RWPE1 (cell line): Measurements from ENCODE around the gene PTPN7.

Source experiments
- CTCF ChIA-PET: fragments of 350-600 bp; sonication (Branson Sonifier 250); formaldehyde crosslinking; extraction: SDS; loops from one replicate; lab custom pipeline; 2021; lab: Yijun Ruan, JAX
- POLR2A ChIA-PET: fragments of 400-600 bp; formaldehyde crosslinking; extraction: SDS; loops from one replicate; lab custom pipeline; 2020; ENCODE audit warnings: antibody characterized with exemption; ENCODE audit not compliant: low non-redundant PET; lab: Yijun Ruan, JAX
- DNase-seq: peaks from one replicate; pipeline ENCODE4 v3.0.0; 2012; ENCODE audit warnings: low spot score
- H3K27ac ChIP-seq: fragments of 450-650 bp; 2 replicates; pipeline ENCODE4 v1.5.1; 2017
- CTCF ChIP-seq: fragments of 450-650 bp; conservative IDR thresholded peaks from 2 replicates; pipeline ENCODE4 v1.5.1; 2017; ENCODE audit warnings: low read depth, mild to moderate bottlenecking

PTPN7 gene

GRCh38 chr1:202179828-202180750, 19.7 kb upstream of the PTPN7 start:
- CTCF ChIA-PET = interaction anchor here (0.9 to 2.6 kb wide), 3 partner anchors 9 to 136 kb away, joined by 3 to 17 read pairs (median 9); no protein-coding TSS in a partner anchor
- POLR2A ChIA-PET = no interaction called here
- TF ChIP-seq CTCF = no peak
- H3K27ac ChIP-seq = no peak overlapping the region
- no peak for DNase-seq

- ChIA-PET CTCF (interaction anchor here (0.6 to 2.2 kb wide), 4 partner anchors 13 to 822 kb away, joined by 3 to 13 read pairs (median 4); no protein-coding TSS in a partner anchor), POLR2A (no interaction called here)
- no peak for TF ChIP-seq CTCF
- DNase-seq = no peak
- H3K27ac ChIP-seq = no peak overlapping the region
Observed at GRCh38 chr1:202176949-202177927, 16.8 kb upstream of the PTPN7 start.

- ChIA-PET CTCF (interaction anchor here (0.7 to 1.1 kb wide), 2 partner anchors 11 to 510 kb away, joined by 5 to 6 read pairs; no protein-coding TSS in a partner anchor), POLR2A (no interaction called here)
- no peak for TF ChIP-seq CTCF
- H3K27ac ChIP-seq = no peak overlapping the region
- DNase-seq = no peak
Observed at GRCh38 chr1:202173993-202174392, 13.6 kb upstream of the PTPN7 start.

DNA sequence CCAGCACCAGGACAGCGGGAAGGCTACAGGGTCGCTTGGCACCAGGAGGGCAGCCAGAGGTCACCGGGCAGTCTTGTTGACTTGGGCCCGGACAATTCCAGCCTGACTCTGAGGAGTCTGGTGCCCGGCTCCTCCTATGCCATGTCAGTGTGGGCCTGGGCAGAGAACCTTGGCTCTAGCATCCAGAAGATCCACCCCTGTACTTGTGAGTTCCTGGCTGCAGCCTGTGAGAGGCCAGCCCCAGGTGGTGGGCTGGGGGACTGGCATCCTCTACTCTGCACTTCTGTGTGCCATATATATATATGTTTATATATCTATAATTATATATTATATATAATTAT, 11.6 kb upstream of the PTPN7 start:
- no peak overlapping the region for H3K27ac ChIP-seq
- CTCF ChIA-PET = no interaction called here
- POLR2A ChIA-PET = no interaction called here
- no peak for TF ChIP-seq CTCF
- no peak for DNase-seq

- TF ChIP-seq CTCF = no peak
- POLR2A ChIA-PET = no interaction called here
- no peak for DNase-seq
- CTCF ChIA-PET = interaction anchor here (0.6 kb wide), 1 partner anchor 17 kb away, joined by 3 read pairs; no protein-coding TSS in a partner anchor
- no peak overlapping the region for H3K27ac ChIP-seq
Observed at GRCh38 chr1:202171292-202172014, 11.1 kb upstream of the PTPN7 start.
